HepG2 (cell line): Measurements from ENCODE around the gene SDCCAG8. TPM values are rescaled to one million over a fixed set of nuclear protein-coding genes. Genes with fewer than 3 reads are reported as not detected.
A peak's percentile ranks its signal among the peaks of the same experiment; 100 is the strongest.

Source experiments
- ATAC-seq: fragments of 200-7000 bp; cut with Tn5 transposase; 3 replicates; pipeline ENCODE4 v1.9.1; 2020; ENCODE audit warnings: mild to moderate bottlenecking, moderate library complexity
- BruUV-seq: library from RNA; stranded (reverse); fragments of 400-500 nt; replicated peaks from 2 replicates; lab custom pipeline; 2021; lab: Mats Ljungman, UMichigan
- CTCF ChIA-PET: fragments of 300-600 bp; formaldehyde crosslinking; extraction: SDS; loops from one replicate; lab custom pipeline; 2021; ENCODE audit warnings: low total read pairs, inconsistent platforms, low intra/inter-chr PET ratio; lab: Yijun Ruan, JAX
- POLR2A ChIA-PET: fragments of 350-600 bp; sonication (Branson Sonifier 250); formaldehyde crosslinking; loops from one replicate; lab custom pipeline; 2020; ENCODE audit warnings: antibody characterized with exemption, inconsistent platforms; lab: Yijun Ruan, JAX
- DNase-seq: peaks from one replicate; pipeline ENCODE4 v3.0.0-alpha.2; 2015; ENCODE audit warnings: low spot score
- FAIRE-seq: peaks from 3 replicates; lab custom pipeline; 2011; peaks lifted over from hg19 to GRCh38; lab: Jason Lieb, UNC
- H2AFZ ChIP-seq: one replicate; pipeline ENCODE4 v1.6.1; 2011; ENCODE audit warnings: low read length, inconsistent platforms
- H3K27ac ChIP-seq: fragments of 300-600 bp; 3 replicates; pipeline ENCODE4 v1.8.0; 2011; ENCODE audit warnings: mixed run types, mild to moderate bottlenecking, mixed read lengths, low read length, inconsistent platforms; ENCODE audit not compliant: insufficient read depth; ENCODE audit errors: extremely low read length
- H3K27me3 ChIP-seq, 2 experiments: fragments of 200-600 bp in 1 of 2; 2 replicates in 1 of 2; 3 replicates in 1 of 2; pipeline versions ENCODE4 v1.6.0 to v1.8.0; 2011; ENCODE audit warnings: low read length in 2 of 2, mild to moderate bottlenecking in 2 of 2, moderate library complexity in 2 of 2, inconsistent platforms in 1 of 2; ENCODE audit not compliant: insufficient read depth in 2 of 2, control insufficient read depth in 1 of 2
- H3K36me3 ChIP-seq, 2 experiments: fragments of 200-600 bp in 1 of 2; replicated peaks in 1 of 2; 2 replicates in 1 of 2; 3 replicates in 1 of 2; pipeline versions ENCODE4 v1.5.1 to v1.8.0; 2011; ENCODE audit warnings: low read length in 2 of 2, inconsistent platforms in 1 of 2; ENCODE audit not compliant: insufficient read depth in 2 of 2, control insufficient read depth in 1 of 2
- H3K4me1 ChIP-seq: 2 replicates; pipeline ENCODE4 v1.5.1; 2012; ENCODE audit warnings: low read length, inconsistent platforms; ENCODE audit not compliant: insufficient read depth
- H3K4me2 ChIP-seq: 2 replicates; pipeline ENCODE4 v1.6.0; 2011; ENCODE audit warnings: low read depth, low read length, inconsistent platforms
- H3K4me3 ChIP-seq, 3 experiments: fragments of 200-600 bp in 1 of 3; sonication (generic), shearing (Covaris generic) in 1 of 3; replicated peaks in 1 of 3; 2 replicates each; pipeline ENCODE4 v1.5.1; 2011 to 2016; ENCODE audit warnings: low read length in 3 of 3, inconsistent platforms in 2 of 3, low read depth in 2 of 3, mild to moderate bottlenecking in 2 of 3, control low read depth in 1 of 3, mixed read lengths in 1 of 3; ENCODE audit not compliant: insufficient read depth in 1 of 3
- H3K79me2 ChIP-seq: one replicate; pipeline ENCODE4 v1.6.1; 2011; ENCODE audit warnings: low read length, inconsistent platforms; ENCODE audit not compliant: insufficient read depth
- H3K9ac ChIP-seq: 2 replicates; pipeline ENCODE4 v1.6.0; 2011; ENCODE audit warnings: mild to moderate bottlenecking, low read depth, low read length, inconsistent platforms; ENCODE audit not compliant: insufficient read depth
- H3K9me3 ChIP-seq: 2 replicates; pipeline ENCODE4 v1.5.1; 2012; ENCODE audit warnings: mild to moderate bottlenecking, low read length
- H4K20me1 ChIP-seq: 2 replicates; pipeline ENCODE4 v1.6.0; 2011; ENCODE audit warnings: inconsistent platforms, mild to moderate bottlenecking, low read length, moderate library complexity; ENCODE audit not compliant: insufficient read depth
- HIVEP1 ChIP-seq: sonication (generic); formaldehyde crosslinking; IDR thresholded peaks from 2 replicates; pipeline ENCODE4 v1.4.0; 2020; ENCODE audit warnings: mild to moderate bottlenecking, missing genetic modification reagents
- IRX3 ChIP-seq: sonication (generic); formaldehyde crosslinking; IDR thresholded peaks from 2 replicates; pipeline ENCODE4 v1.8.1; 2023; ENCODE audit warnings: mild to moderate bottlenecking, low read depth, missing genetic modification reagents, borderline replicate concordance
- MAFF ChIP-seq: IDR thresholded peaks from 2 replicates; pipeline ENCODE4 v1.6.1; 2011; ENCODE audit warnings: low read depth, low read length, improper control_type of control experiment
- MAFK ChIP-seq, 2 experiments: IDR thresholded peaks in 1 of 2; conservative IDR thresholded peaks in 1 of 2; 2 replicates each; pipeline ENCODE4 v1.6.1; 2011; ENCODE audit warnings: improper control_type of control experiment in 2 of 2, low read length in 2 of 2
- ZNF234 ChIP-seq: sonication (generic); formaldehyde crosslinking; conservative IDR thresholded peaks from 2 replicates; pipeline ENCODE4 v1.5.1; 2020; ENCODE audit warnings: mild to moderate bottlenecking, missing genetic modification reagents
- WGBS: methylation state at CpG from one replicate; pipeline ENCODE4 v1.1.6; 2017; ENCODE audit warnings: low lambda C conversion rate; 5-methylcytosine and 5-hydroxymethylcytosine counted together
- in situ Hi-C: cut with HindIII; loops from 2 replicates; pipeline ENCODE4 v1.10.0; 2017; ENCODE audit warnings: low pct_unique_long_range_greater_than_20kb; ENCODE audit not compliant: extremely low pct_ligation_motif_present
- intact Hi-C: fragments of 100-400 bp; cut with micrococcal nuclease; formaldehyde crosslinking; loops from one replicate; pipeline ENCODE4 v1.10.0; 2022; ENCODE audit not compliant: unreplicated experiment
- polyA plus RNA-seq, 8 experiments: library from polyadenylated mRNA; depleted of rRNA in 3 of 8; stranded (reverse) in 7 of 8; unstranded in 1 of 8; fragments of >200 nt; fragmentation: Illumina TruSeq in 4 of 8; extraction: Trizol in 4 of 8; gene quantifications; 2 replicates each; pipeline versions ENCODE4 v1.2.1 to v1.2.3, GENCODE V29; 2011 to 2016; ENCODE audit warnings: low read depth in 4 of 8, missing spikeins in 1 of 8, mixed read lengths in 1 of 8; ENCODE audit not compliant: insufficient read depth in 1 of 8
- total RNA-seq, 5 experiments: library from RNA; depleted of rRNA; stranded (reverse); fragments of >200 nt; fragmentation: Illumina TruSeq; extraction: Trizol; gene quantifications; 2 replicates each; pipeline ENCODE4 v1.2.3, GENCODE V29; 2016; ENCODE audit warnings: low read depth in 1 of 5
- TF ChIP-seq, protein P1 (sequence below): sonication (generic); formaldehyde crosslinking; IDR thresholded peaks from 2 replicates; pipeline ENCODE4 v1.4.0; 2020; ENCODE audit warnings: mild to moderate bottlenecking, missing genetic modification reagents

SDCCAG8 gene
- total and polyA plus RNA-seq, 2 of the 13 experiments (the other 11 are each of a cell fraction or from before 2014, with no cell fraction given) = 9.5 to 13.4 TPM

- no peak for ATAC-seq
- 88% methylated on average over 14 of the region's 14 CpGs for WGBS
Measured at GRCh38 chr1:243493156-243494129, 237.6 kb downstream of the SDCCAG8 start.

GRCh38 chr1:243494741-243495431, 239.0 kb downstream of the SDCCAG8 start:
- WGBS = 91% methylated on average over 15 of the region's 15 CpGs
- no peaks in the 10 kb centered on the region for H4K20me1 ChIP-seq
- H3K36me3 ChIP-seq = no peaks in the 10 kb centered on the region
- ChIA-PET POLR2A (no interaction called here), CTCF (no interaction called here)
- no peaks in the 10 kb centered on the region for H3K27me3 ChIP-seq
- no peaks in the 10 kb centered on the region for H3K4me1 ChIP-seq
- H3K9me3 ChIP-seq = no peaks in the 10 kb centered on the region
- FAIRE-seq = no peak
- H2AFZ ChIP-seq = no peak overlapping the region
- ATAC-seq = no peak
- DNase-seq = no peak
- BruUV-seq = no TSS peak
- TF ChIP-seq, protein P1, sequence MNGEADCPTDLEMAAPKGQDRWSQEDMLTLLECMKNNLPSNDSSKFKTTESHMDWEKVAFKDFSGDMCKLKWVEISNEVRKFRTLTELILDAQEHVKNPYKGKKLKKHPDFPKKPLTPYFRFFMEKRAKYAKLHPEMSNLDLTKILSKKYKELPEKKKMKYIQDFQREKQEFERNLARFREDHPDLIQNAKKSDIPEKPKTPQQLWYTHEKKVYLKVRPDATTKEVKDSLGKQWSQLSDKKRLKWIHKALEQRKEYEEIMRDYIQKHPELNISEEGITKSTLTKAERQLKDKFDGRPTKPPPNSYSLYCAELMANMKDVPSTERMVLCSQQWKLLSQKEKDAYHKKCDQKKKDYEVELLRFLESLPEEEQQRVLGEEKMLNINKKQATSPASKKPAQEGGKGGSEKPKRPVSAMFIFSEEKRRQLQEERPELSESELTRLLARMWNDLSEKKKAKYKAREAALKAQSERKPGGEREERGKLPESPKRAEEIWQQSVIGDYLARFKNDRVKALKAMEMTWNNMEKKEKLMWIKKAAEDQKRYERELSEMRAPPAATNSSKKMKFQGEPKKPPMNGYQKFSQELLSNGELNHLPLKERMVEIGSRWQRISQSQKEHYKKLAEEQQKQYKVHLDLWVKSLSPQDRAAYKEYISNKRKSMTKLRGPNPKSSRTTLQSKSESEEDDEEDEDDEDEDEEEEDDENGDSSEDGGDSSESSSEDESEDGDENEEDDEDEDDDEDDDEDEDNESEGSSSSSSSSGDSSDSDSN (CRISPR knock-in tag) = no peak
- H3K27ac ChIP-seq = no peak overlapping the region
- H3K79me2 ChIP-seq = no peaks in the 10 kb centered on the region
- intact Hi-C loops = no loop called here
- H3K4me2 ChIP-seq = no peak overlapping the region
- in situ Hi-C loops = no loop called here
- H3K9ac ChIP-seq = no peak overlapping the region
- H3K4me3 ChIP-seq = no peak overlapping the region

More at GRCh38 chr1:243493156-243494129, 237.6 kb downstream of the SDCCAG8 start:
- Histone ChIP-seq H3K4me2 (no peak overlapping the region), H3K9ac (no peak overlapping the region), H2AFZ (no peak overlapping the region), H3K79me2 (no peaks in the 10 kb centered on the region), H3K27me3 (no peaks in the 10 kb centered on the region), H3K36me3 (no peaks in the 10 kb centered on the region), H3K27ac (no peak overlapping the region), H4K20me1 (no peaks in the 10 kb centered on the region), H3K4me3 (no peak overlapping the region), H3K4me1 (no peaks in the 10 kb centered on the region)
- no TSS peak for BruUV-seq
- intact Hi-C loops = no loop called here
- DNase-seq = no peak
- no peak for FAIRE-seq
- CTCF ChIA-PET = no interaction called here
- TF ChIP-seq HIVEP1 (CRISPR knock-in tag) (no peak), MAFK (conservative IDR thresholded peaks at IDR 0.05 in 1 of 2, IDR thresholded peaks at IDR 0.05 in 1 of 2; ENCODE audit: low read length in 2 of 2) (peak; percentile 26 to 46; a peak in 3 of 4 replicates), MAFF (peak; percentile 33; the same call in 1 of the 2 replicates), ZNF234 (CRISPR knock-in tag) (no peak), IRX3 (CRISPR knock-in tag) (no peak)
- TF ChIP-seq, all 625 proteins: peak for 2
- no peaks in the 10 kb centered on the region for H3K9me3 ChIP-seq
- POLR2A ChIA-PET = no interaction called here
- in situ Hi-C loops = no loop called here
